ENCODE data around the gene LAMA3.

Gene LAMA3

DNA sequence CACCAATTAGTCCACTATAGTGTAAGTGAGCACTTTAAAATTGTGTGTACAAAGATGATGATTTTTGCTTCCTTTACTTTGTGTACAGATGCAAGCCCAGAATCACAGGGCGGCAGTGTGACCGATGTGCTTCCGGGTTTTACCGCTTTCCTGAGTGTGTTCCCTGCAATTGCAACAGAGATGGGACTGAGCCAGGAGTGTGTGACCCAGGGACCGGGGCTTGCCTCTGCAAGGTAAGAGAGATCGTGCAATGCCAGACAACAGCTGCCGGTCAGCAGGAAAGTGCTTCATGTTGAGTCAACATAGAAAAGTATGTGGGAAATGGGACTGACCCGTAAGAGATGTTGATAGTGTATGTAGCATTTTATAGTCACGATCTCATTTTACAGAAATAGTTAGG, 168.5 kb downstream of the LAMA3 start:
- H3K4me3 ChIP-seq (ENCODE audit: low read depth, low read length) = no peak overlapping the region
- TF ChIP-seq, protein P1, sequence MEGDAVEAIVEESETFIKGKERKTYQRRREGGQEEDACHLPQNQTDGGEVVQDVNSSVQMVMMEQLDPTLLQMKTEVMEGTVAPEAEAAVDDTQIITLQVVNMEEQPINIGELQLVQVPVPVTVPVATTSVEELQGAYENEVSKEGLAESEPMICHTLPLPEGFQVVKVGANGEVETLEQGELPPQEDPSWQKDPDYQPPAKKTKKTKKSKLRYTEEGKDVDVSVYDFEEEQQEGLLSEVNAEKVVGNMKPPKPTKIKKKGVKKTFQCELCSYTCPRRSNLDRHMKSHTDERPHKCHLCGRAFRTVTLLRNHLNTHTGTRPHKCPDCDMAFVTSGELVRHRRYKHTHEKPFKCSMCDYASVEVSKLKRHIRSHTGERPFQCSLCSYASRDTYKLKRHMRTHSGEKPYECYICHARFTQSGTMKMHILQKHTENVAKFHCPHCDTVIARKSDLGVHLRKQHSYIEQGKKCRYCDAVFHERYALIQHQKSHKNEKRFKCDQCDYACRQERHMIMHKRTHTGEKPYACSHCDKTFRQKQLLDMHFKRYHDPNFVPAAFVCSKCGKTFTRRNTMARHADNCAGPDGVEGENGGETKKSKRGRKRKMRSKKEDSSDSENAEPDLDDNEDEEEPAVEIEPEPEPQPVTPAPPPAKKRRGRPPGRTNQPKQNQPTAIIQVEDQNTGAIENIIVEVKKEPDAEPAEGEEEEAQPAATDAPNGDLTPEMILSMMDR (IDR thresholded peaks at IDR 0.05; ENCODE audit: borderline replicate concordance, insufficient read depth, low read depth, low read length) = no peak

DNA sequence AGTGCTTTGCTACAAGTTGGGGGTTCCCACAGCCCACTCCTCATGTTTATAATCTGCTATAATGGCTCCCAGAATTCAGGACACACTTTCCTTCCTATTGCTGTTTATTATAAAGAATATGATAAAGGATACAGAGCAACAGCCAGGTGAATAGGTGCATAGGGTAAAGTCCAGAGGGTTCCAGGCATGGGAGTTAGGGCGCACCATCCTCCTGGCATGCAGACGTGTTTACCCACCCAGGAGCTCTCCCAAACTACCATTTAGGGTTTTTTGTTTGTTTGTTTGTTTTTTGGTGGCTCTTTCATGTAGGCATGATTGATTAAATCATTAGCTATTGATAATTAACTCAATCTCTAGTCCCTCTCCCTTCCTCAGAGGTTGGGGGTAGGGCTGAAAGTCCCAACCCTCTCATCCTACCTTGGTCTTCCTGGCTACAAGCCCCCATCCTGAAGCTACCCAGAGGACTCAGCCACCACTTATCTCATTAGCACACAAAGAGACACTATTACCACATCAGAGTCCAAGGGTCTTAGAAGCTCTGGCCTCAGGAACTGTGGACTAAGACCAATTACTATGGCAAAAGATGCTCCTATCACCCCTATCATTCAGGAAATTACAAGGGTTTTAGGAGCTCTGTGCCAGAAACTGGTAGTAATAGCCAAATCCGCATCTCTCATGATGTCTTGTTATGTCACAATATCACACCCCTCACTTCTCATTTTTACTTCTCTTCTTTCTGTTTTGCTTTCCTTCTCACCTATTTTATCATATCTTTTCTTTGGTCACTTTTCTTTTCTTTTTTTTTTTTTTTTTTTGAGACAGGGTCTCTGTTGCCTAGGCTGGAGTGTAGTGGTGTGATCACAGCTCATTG, 170.4 kb downstream of the LAMA3 start:
- no peak overlapping the region for H3K4me3 ChIP-seq (ENCODE audit: low read depth, low read length)
- TF ChIP-seq, protein P1 (IDR thresholded peaks at IDR 0.05; ENCODE audit: borderline replicate concordance, insufficient read depth, low read depth, low read length) = no peak

DNA sequence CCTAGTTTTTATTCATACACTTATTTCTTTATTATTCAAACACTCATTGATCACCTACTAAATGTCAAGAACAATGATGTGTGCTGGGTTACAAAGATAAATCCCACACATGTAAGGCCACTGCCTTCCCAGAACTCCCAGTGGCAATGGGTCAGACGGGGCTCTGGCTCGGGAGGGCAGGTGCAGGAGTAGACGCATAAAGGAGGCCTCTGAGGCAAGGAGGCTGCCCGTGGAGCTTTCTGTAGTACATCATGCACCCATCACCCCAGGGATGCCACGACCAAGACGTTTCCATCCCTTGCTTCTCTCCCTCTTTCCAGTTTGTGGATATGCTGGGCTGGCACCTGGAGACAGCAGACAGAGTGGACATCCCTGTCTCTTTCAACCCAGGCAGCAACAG, 172.1 kb downstream of the LAMA3 start:
- H3K4me3 ChIP-seq (ENCODE audit: low read depth, low read length) = no peak overlapping the region
- TF ChIP-seq, protein P1 (IDR thresholded peaks at IDR 0.05; ENCODE audit: borderline replicate concordance, insufficient read depth, low read depth, low read length) = no peak

DNA sequence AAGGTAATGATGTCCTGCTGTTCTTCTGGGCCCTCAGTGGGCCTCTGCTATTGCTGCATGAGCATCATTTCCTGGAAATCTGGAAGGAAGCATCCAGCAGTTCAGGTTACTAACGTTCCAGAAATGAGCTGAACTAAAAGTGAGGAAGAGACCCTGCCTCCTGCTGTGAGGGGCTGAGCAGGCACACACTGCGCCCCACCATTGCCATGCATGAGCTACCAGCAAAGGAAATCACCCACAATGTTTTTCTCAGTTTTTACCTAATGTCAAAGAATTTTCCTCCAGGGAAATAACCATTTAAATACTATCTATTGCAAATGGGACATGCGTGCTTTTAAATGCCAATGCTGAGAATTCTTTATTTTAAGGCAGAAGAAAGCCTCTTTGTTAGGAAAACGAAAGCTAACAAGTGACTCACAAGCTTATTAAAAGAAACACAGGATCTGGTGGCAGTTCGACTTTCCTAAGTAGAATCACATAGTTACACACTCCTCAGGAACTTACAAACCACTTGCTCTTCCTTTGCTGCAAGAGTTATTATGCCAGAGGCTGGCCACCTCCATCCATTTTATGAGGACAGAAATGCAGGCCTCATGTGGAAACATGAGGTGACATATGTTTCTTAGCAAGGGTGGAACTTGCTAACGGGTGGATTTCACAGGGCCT, 172.7 kb downstream of the LAMA3 start:
- TF ChIP-seq, protein P1 (IDR thresholded peaks at IDR 0.05; ENCODE audit: borderline replicate concordance, insufficient read depth, low read depth, low read length) = no peak

DNA sequence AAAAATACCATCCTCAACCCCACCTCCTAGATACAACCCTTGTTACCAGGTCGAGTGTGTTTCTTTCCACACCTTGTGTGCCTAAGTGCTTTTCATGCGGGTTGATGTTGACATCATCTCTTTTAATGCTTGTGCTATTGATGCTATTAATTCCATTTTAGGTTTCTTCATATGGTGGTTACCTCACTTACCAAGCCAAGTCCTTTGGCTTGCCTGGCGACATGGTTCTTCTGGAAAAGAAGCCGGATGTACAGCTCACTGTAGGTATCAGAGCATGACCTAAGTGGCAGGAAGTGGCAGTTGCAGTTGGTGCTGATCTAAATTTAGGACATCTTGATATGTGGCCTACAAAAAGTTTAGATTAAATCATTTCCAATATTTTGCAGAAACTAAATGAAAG, 175.4 kb downstream of the LAMA3 start:
- no peak overlapping the region for H3K4me3 ChIP-seq (ENCODE audit: low read depth, low read length)
- TF ChIP-seq, protein P1 (IDR thresholded peaks at IDR 0.05; ENCODE audit: borderline replicate concordance, insufficient read depth, low read depth, low read length) = no peak

More for the DNA sequence above, 172.7 kb downstream of the LAMA3 start:
- H3K4me3 ChIP-seq (ENCODE audit: low read depth, low read length) = no peak overlapping the region

DNA sequence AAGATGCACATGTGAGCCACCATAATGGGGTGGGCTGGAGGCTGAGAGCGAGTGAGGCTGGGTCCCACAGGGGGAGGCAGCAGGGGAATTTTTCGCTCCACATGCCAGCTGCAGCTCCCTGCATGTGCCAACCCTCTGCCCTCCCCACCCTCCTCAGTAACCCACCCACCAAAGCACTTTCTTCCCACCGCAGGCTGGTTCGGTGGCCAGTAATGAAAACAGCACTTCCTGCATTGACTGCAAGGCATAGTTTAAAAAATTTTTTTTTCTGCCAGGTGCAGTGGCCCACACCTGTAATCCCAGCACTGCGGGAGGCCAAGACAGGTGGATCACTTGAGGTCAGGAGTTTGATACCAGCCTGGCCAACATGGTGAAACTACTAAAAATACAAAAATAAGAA, 177.8 kb downstream of the LAMA3 start:
- no peak overlapping the region for H3K4me3 ChIP-seq (ENCODE audit: low read depth, low read length)
- TF ChIP-seq, protein P1 (IDR thresholded peaks at IDR 0.05; ENCODE audit: borderline replicate concordance, insufficient read depth, low read depth, low read length) = no peak
